Superior temporal gyrus (tissue), 1 donor: ENCODE data around the gene LRP1-AS.

ENCODE experiments used
- DNase-seq: peaks from one replicate; pipeline ENCODE4 v3.0.0-alpha.2; 2016; ENCODE audit errors: extremely low spot score

Gene LRP1-AS

DNA sequence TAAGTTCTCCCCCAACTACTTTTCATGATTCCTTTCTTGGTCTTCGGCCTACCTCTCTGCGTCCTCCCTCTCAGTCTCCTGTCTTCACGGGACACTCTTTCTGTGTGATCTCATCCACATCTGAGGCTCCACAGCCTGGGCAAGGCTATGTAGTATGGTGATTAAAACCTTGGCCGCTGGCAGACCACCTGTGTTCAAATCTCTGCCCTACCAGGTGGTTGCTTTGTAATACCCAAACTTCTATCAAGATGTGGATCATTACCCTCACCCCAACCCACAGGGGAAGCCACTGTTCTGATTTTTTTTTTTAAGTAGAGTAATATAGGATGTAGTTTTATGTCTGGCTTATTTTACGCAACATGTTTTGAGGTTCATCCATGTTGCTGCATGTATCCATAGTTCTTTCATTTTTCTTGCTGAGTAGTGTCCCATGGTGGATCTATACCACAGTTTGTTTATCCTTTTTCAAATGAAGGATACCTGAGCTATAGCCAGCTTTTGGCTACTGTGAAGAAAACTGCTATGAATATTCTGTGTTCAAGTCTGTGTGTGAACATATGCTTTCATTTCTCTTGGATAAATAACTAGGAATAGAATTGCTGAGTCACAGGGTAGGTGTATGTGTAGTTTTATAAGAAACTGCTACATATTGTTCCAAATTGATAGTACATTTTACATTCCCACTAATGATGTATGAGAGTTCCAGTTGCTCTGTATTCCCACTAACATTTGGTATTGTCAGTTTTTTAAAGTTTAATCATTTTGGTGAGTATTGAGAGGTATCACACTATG is 27.9 kb downstream of the LRP1-AS start:
- DNase-seq = no peak

DNA sequence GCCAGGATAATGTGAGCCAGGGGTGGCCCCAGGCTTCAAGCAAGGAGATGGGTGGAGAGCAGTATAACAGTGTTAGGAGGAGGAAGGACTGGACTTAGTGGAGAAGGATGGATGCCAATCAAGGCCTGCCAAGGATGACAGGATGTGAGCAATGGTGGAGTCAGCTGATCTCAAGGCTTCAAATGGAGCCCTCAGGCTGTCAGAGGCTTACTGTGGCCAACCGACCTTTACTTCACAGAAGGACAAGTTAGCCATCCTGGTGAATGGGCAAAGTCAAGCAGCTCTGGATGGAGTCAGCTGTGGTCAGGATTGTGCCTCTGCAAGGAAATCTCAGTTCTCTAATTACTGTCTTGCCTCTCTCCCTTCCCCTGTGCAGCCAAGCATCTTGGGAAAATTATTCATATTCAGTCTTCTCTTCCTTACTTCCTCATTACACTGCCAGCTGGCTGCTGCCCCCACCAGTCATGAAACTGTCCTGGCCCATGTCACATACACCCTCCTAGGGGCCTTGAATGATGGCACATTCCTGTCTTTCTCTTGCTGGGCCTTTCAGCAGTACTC is 28.6 kb downstream of the LRP1-AS start:
- no peak for DNase-seq

DNA sequence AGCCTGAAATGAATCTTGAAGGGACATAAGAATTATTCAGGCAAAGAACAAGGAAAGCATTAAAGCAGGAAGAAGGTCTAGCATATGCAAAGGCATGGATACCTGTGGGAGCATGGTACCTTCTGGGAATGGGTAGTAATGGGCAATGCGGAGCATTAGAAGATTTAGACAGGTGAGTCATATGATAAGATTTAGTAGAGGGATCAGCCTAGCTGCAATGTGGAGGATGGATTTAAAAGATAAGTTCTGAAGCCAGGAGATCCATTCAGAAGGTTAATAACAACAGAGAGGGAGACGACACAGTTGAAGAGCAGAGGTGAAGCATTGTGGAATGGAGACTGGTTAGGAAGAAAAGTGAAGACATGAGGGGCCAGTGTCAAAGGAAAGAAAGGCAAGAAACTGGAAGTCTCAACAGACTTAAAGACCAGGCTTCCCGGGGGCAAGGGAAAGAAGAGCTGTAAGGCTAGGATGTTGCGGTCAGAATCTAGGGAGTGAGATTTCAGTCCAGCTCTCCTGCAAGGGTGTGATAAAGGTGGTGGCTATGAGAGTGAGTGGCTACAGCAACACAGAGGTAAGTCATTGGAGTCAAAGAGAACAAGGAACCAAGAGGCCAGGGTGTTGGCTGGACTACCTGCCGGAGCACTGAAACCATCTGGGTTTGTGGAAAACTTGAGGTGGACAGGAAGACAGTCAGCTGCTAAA is 30.7 kb downstream of the LRP1-AS start:
- DNase-seq = no peak

DNA sequence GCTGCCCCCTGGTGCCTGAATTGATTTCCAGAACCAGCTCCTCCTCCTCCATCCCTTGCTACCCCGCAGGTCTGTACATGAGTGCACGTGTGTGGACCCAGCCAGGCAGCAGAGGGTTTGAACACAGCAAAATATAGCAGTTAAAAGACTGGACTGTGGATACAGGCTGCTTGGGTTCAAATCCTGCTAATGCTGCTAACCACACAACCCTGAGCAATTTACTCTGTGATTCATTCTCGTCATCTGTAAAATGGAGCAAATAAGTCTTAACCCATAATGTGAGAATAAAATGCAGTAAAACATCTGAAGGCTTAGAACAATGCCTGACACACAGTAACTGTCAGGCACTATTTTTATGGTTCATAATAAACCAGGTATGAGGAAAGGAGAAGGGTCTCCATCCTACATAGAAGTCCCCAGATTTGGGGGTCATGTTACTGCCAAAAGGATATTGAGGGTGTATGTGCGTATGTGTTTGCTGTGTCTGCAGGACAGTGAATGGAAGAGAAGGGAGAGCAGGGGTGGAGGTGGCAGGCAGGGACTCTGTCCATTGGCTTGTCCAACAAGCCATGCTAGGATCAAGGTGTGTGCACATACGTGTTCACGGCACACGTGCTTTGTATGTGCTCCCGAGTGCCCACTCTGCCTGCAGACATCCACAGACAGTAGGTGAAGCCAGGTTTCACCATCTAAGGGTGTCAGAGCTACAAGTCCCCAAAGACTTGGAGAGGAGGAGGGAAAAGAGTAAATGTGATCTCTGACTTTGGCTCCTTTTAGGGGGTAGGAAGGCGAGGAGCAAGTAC is 34.7 kb downstream of the LRP1-AS start:
- peak; percentile 92 for DNase-seq

DNA sequence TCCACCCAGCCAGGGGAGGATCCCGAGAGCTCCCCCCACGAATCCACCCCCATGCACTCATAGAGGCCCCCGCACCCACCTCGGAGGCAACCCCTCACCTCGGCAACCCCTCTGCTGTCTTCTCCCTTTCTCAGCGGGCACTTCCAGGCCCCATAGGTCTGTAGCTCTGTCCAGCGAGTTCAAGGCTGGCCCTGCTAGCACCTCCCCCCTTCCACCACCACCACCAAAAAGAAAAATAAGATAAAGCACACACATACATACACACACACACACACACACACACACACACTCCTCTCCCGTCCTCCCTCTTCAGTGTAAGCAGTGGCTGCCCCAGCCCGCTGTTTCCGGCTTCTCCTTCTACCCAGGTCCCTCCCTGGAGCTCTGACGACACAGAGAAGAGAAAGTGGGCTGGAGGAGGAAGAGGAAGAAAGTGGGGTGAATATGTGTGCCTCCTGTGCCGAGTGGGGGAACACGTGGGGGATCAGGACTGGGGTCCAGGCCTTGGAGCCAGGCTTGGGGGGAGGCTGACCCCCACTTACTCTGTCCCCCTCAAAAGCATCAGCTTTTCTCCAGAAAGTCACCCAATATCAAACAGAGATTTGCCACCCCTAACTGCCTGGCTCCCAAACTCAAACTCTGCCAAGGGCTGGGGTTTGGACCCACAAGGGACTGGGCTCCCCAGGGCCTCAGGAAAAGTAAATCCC is 36.2 kb downstream of the LRP1-AS start, which contains the start of gene STAT6:
Gene STAT6 (minus strand): TSS at position 332 of the 704 bp plus-strand sequence. CDS start 3,084 bp downstream, outside the sequence.
- DNase-seq = no peak

DNA sequence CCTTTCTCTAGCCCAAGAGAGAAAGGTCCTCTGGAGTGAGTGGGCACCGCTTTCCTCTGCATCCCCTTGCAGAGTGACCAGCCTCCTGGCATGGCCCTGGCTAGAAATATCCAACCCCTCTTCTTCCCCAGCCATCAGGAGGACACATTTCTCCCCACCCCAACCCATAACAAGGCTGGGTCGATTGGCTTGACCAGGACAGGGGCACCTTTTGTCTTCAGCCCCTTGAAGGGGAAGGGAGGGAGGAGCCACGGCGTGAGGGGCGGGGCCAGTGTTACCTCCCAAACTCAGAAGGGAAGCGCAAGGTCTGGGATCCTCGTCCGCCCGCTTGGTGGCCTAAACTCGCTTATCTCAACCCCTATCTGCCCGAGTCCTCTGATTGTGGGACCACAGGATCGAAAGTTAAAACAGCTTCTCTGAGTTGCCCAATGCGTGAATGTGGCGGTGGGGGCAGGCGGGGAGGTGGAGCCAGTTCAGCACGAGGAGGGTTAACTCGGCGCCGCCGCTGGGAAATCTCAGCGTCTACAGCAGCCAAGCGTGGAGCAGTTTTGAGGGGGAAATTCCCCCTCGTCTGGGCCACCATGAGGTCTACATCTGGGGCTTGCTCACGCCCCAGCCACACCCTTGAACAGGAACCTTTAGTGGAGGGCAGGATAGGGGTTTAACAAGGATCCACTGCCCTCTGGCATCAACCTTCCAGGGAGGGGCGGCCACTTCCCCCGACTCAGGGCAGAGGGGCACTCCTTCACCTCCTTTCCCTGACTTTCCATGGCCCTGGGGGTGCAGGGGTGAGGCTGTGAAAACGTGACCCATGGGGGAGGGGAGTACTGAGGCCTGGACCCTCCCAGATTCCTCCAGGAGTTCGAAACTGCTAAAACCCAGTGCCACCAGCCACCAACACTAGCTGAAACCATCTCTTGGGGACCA is 37.1 kb downstream of the LRP1-AS start:
- DNase-seq = no peak

DNA sequence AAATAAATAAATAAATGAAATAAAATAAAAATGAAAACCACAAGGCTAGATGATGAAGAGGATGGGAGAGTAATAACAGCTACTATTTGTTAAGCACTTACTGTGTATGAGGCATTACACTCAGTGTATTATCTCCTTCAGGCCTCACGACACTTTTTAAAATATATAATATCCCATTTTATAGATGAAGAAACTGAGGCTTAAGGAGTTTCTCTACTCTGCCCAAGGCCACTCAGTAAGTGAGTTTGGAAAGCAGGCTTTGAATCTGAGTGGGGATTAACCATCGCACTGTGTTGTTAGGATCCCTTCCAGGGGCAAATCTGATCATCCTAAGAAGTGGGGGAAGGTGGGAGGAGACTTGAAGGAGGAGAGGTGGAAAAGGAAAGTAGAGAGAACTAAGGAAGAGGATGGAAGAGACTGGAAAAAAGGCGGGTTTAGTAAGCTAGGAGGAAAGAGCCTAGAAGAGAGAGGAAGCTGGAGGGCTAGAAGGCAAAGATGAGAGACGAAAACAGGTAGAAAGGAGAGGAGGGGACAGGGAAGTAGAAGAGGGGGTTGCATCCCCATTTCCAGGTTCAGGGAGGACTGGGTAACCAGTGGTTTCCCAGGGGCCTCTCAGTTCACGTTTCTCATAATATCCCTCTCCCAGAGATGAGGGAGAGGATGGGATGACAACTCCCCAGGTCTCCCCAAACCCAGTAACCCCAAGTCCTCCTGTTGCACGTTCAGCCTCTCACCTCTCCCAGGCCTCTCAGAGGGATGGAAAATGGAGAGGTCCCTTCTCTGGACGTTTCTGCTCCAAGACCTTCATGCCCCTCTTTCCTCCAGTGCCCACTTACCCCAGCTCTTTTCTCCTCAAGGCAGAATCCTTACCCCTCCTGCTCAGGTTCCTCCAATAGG is 38.0 kb downstream of the LRP1-AS start:
- DNase-seq = no peak

DNA sequence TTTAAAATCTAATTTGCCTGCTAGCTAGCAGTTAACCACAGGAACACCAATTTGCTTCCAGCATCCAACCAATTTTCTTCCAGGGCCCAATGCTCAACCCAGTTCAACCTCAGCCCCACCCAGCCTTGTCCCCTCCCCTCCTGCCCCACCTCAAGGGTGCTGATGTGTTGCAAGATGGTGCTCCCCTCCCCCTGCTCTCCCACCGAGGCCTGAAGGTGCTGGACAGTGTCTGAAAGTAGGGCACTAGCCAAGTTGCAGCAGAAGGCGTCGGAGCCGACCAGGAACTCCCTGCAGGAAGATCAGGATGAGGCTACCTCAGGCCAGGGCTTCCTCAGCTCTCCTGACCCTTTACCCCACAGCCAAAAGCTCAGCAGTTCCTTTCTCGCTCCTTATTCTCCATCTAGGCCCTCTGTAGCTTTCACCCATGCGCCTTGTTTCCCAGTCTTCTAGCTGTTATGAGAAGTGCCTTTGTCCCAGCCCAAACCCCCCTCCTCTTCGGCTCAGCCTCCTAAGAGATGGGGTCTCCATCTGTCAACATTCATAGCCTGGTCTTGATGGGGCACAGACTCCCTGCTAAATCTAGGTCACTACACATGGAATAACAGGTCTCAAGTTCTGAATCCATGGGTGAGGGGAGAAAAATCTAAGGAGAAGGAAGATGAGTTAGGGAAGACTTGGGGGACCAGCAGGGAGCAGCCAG is 39.8 kb downstream of the LRP1-AS start:
- DNase-seq = no peak

DNA sequence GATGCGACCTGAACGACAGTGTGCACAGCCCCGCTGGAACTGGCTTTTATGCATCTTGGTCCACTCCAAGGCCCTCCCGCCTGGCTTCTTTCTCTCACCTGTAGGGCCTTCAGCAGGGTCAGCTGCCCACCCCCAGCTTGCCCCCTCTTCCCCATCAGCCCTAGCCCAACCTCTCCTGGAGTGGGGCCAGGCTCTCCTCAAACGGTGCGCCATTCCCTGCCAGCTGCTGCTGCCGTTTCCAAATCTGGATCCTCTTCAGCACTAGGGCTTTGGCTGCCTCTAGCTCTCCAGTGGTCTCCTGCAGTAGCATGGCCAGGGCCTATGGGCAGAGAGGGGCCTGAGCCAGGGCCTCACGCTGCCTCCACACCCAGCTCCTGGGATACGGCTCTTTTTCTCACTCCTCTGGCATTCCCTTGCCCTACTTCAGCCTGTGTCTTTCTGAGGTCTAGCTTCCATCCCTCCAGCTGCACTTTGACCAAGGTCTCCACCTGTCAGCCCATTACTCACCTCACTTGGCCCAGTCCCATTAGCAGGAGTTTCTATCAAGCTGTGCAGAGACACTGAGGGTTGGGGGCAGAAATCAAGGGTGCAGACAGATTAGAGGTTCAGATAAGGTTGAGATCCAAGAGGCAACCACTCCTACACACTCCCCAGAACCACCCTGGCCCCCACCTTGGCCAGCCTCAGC is 41.3 kb downstream of the LRP1-AS start:
- DNase-seq = no peak

DNA sequence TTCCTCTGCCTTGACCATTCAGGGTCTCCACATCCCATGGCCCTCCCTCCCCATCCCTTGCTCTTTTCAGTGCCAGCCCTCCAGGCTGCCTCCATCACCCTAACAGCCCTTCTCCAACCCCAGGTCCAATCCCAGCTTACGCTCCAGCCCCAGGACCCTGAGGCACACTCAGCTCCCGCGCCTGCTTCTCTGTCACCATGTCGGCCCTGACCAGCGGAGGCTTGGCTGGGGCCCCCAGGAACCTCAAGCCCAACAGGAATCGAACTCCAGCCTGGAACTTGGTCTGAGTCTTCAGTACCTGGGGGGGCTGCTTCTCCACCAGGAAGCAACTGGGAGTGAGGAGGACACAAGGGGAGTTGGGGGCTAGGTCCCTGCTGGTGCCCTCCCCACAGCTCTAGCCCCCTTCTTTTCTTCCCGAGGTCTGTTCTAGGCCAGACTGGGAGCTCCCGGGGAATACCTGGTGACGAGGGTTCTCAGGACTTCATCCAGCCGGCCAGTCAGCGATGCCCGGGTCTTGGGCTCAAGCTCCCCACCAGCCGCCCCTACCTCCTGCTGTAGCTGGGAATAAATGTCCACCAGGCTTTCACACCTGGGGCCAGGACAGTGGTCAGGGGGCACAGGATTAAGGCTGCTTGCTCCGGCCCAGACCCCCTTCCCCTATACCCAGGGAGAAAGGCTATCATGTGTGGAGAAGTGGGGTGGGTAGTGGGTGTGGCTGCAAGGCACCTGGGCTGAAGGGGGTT is 42.2 kb downstream of the LRP1-AS start:
- no peak for DNase-seq

DNA sequence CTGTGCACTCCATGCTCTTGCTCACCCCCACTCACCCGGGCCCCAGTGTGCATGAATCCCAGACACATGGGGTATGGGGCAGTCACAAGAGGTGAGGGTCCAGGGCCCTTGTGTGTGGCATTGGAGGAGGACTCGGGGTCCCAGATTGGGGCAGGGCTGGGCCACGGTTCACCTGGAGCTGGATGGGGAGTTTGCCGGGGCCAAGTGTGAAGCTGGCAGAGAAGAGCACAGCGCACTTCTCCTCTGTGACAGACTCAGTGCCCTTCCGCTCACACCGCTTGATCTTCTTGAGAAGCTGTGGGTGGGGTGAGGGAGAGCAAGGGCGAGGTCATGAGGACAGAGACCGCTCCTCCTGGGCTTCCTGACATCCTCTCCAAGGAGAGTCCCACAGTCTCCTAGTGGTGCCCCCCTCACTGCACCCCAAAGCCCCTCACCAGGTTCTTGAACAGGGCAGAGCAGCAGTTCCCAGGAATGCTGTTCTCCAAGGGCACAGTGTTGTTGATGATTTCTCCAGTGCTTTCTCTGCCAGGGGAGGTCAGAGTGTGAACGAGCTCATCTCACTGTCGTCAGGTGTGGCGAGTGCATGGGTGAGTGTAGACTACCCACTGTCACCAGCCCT is 43.0 kb downstream of the LRP1-AS start:
- DNase-seq = no peak

DNA sequence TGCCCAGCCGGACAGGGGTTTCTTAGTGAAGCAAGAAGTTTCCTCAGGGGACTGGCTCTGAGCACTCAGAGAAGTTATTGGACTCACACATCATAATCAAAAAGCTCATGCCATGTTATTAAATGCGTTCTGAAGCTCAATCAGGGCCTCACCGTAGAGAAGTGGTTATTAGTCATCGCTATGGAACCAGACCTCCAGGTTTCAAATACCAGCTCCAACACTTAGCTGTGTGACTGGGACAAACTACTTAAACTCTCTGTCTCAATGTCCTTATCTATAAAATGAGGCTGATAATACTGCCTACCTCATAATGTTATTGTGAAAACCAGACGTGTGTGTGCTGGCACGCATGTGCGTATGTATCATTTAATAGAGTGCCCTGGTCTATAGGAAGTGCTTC is 43.6 kb downstream of the LRP1-AS start:
- DNase-seq = no peak

DNA sequence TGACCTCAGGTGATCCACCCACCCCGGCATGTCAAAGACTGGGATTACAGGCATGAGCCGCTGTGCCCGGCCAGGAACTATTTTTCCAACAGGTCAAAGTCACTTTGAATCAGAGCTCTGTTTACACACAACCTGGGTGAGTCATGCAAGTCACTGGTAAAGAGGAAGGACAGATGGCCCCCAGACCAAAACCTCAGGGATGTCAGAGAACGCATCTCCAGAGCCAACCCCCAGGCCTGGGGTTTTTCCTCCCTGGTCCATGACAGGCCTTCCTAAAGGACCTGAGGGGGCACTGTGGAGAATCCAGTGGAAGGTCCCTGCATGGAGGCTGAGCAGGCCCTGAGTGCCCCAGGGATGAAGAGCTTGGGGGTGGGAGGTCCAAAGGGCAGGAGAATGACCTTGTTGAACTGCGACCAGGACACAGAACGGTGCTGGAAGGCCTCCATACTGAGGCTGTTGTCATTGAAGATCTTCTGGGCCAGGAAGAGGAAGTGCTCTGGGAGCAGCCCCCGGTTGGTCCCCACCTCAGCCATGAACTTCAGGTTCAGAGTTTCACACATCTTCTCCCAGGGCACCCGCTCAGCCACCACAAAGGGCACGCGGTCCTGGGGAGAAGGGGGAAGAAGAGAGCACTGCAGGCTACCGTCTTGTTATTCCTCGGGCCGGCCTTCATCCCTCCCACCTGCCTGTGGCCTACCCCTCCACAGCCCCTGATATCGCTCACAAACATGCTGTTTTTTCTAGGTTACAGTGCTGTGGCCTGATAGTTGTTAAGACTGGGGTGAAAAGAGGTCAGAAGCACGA is 45.3 kb downstream of the LRP1-AS start:
- no peak for DNase-seq

DNA sequence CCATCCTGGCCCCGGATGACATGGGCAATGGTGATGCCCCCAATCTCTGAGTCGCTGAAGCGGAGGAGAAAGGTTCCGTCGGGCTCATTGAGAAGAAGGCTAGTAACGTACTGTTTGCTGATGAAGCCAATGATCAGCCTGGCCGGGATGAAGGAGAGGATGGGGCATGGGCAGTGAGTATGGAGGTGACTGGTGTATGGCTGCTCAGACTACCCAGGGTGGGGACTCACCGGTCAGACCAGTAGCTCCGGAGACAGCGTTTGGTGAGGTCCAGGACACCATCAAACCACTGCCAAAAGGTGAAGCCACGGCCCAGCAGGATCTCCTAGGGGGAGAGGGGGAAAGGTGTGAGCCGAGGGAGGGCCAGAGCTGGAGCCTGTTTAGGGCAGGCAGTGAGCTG is 47.7 kb downstream of the LRP1-AS start:
- no peak for DNase-seq

DNA sequence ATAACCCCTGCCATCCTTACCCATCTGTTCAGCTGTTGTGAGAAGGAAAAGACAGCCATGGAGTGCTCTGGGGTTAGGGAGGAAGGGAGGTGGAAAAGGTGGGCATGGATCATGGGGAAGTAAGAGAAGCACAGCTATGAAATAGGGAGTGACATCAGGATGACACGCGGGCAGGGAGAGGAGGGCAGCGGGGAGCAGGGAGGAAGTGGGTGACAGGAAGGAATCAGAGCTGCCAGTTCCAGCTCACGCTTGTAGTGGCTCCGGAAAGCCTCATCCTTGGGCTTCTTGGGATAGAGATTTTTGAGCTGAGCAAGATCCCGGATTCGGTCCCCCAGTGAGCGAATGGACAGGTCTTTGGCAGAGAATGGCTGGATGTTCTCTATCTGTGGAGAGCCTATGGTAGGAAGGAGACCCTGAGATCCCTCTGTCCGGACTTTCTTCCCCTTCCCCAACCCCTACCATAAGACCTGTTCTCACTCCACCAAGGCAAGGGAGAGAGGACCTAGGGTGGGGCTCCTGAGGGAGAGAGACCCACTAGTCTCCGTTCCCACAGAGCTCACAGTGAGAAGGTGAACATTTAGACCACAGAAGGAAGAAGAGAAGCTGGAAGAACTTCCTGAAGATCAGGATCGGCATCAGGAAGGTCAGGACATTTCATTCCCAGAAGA is 48.2 kb downstream of the LRP1-AS start:
- no peak for DNase-seq
